Nephron progenitor cell (in vitro differentiated cells): Measurements from ENCODE around the gene ZBTB20.
"Not testable (repeated sequence)": the region's sequence is repeated elsewhere in the genome, so short reads cannot be mapped to it uniquely, and the experiment has no call there.

Experiments used
- DNase-seq: peaks from one replicate; pipeline ENCODE4 v3.0.0; 2021
- H3K27ac Mint-ChIP-seq: 2 replicates; pipeline ENCODE4 v1.8.0; 2021; ENCODE audit warnings: mild to moderate bottlenecking, moderate library complexity, mixed read lengths
- H3K27me3 Mint-ChIP-seq: 2 replicates; pipeline ENCODE4 v1.8.0; 2021; ENCODE audit warnings: mild to moderate bottlenecking, low read depth, mixed read lengths; ENCODE audit not compliant: poor library complexity
- H3K36me3 Mint-ChIP-seq: 2 replicates; pipeline ENCODE4 v1.8.0; 2021; ENCODE audit warnings: low read depth, mixed read lengths
- H3K4me1 Mint-ChIP-seq: 2 replicates; pipeline ENCODE4 v1.8.0; 2021; ENCODE audit warnings: mixed read lengths
- H3K4me3 Mint-ChIP-seq: 2 replicates; pipeline ENCODE4 v1.8.0; 2021; ENCODE audit warnings: mild to moderate bottlenecking, moderate library complexity, mixed read lengths
- H3K9me3 Mint-ChIP-seq: 2 replicates; pipeline ENCODE4 v1.8.0; 2021; ENCODE audit warnings: mild to moderate bottlenecking, moderate library complexity, mixed read lengths
- CTCF ChIP-seq: fragments of 200-600 bp; sonication (generic); IDR thresholded peaks from 2 replicates; pipeline ENCODE4 v1.5.0; 2021; ENCODE audit warnings: antibody characterized with exemption

Gene ZBTB20

DNA sequence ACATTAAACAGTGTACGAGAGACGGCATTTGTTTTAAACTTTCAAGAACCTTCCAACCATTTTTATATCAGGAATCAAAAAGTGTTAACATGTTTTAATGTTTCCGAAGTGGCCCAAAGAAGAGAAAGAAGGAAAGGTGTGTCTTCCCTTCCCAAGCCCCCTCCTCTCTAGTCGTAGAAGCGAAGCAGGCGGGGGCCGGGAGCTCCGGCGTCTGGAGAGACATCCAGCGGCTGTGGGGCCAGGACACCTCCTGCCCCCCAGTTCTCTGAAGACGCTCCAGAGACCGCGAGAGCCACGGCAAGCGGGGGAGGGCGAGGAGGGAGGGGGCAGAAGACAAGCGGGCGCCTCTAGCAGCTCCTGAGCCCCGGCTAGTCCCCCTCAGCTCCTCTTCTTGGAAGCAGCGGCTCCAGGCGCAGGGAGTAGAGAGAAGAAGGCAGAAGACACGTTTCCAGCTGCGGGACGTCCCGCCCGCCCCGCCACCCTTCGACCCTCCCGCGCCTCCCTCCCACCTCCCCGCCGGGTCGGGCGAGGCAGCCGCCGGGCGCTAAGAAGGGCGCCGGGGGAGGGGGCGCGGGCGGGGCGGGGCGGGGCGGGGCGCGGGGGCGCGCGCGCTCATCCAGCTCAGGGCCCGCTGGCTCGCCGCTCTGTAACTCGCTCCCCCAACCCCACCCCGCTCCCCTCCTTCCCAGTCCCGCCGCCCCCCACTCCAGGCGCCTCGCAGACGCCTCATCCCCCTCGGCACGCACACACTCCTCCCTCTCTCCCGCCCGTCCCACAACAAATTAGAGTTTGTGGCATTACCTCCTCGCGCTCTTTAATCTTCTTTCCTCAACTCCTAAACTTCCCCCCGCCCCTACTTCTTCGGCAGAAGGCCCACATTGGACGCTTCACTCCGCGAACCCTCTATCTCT, at the start of gene ZBTB20:
Gene ZBTB20 (minus strand): TSS at position 871 of the 911 bp plus-strand sequence.
- no peak for TF ChIP-seq CTCF
- DNase-seq, result no peak
- H3K36me3 Mint-ChIP-seq, result peaks cover 15% of the 10 kb centered on the region
- H3K4me1 Mint-ChIP-seq, result peaks cover 29% of the 10 kb centered on the region
- peak within 1 kb of the TSS; percentile 99 for H3K27ac Mint-ChIP-seq
- H3K4me3 Mint-ChIP-seq, result peak within 1 kb of the TSS; percentile 95
- peaks cover 5% of the 10 kb centered on the region for H3K9me3 Mint-ChIP-seq
- peaks cover 3% of the 10 kb centered on the region for H3K27me3 Mint-ChIP-seq

DNA sequence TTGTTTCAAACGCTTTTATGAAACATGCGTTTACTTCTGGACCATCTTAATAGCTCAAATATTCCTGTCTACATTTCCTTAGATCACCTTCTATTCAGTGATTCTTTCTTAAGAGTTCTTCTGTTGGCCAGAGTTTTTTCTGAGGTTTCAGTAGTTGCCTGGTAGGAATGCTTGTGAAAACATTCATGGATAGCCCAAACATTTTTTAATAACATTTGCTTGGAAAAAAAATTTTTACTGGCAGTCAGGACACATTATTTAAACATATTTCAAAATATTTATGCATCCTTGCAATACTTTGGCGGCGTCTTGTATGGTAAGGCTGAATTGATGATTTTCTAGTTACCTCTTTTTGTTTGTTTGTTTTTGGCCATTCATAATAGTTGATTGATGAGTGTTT, 47.4 kb upstream of the ZBTB20 start:
- H3K4me1 Mint-ChIP-seq, result no peaks in the 10 kb centered on the region
- no peak overlapping the region for H3K4me3 Mint-ChIP-seq
- H3K27me3 Mint-ChIP-seq, result peaks cover 6% of the 10 kb centered on the region
- H3K27ac Mint-ChIP-seq, result no peak overlapping the region
- DNase-seq, result no peak
- no peak for TF ChIP-seq CTCF
- H3K9me3 Mint-ChIP-seq, result peaks cover 16% of the 10 kb centered on the region
- no peaks in the 10 kb centered on the region for H3K36me3 Mint-ChIP-seq

GRCh38 chr3:115190747-115191146, 43.7 kb upstream of the ZBTB20 start:
- no peak overlapping the region for H3K4me3 Mint-ChIP-seq
- no peaks in the 10 kb centered on the region for H3K36me3 Mint-ChIP-seq
- peaks cover 3% of the 10 kb centered on the region for H3K27me3 Mint-ChIP-seq
- no peak for TF ChIP-seq CTCF
- no peak overlapping the region for H3K27ac Mint-ChIP-seq
- no peak for DNase-seq
- peaks cover 18% of the 10 kb centered on the region for H3K9me3 Mint-ChIP-seq
- no peaks in the 10 kb centered on the region for H3K4me1 Mint-ChIP-seq

- Mint-ChIP-seq H3K4me1 (no peaks in the 10 kb centered on the region), H3K4me3 (no peak overlapping the region), H3K9me3 (peaks cover 15% of the 10 kb centered on the region), H3K27me3 (no peaks in the 10 kb centered on the region), H3K36me3 (no peaks in the 10 kb centered on the region), H3K27ac (no peak overlapping the region)
- DNase-seq, result no peak
- no peak for TF ChIP-seq CTCF
Observed at GRCh38 chr3:115187149-115187757, 40.2 kb upstream of the ZBTB20 start.

DNA sequence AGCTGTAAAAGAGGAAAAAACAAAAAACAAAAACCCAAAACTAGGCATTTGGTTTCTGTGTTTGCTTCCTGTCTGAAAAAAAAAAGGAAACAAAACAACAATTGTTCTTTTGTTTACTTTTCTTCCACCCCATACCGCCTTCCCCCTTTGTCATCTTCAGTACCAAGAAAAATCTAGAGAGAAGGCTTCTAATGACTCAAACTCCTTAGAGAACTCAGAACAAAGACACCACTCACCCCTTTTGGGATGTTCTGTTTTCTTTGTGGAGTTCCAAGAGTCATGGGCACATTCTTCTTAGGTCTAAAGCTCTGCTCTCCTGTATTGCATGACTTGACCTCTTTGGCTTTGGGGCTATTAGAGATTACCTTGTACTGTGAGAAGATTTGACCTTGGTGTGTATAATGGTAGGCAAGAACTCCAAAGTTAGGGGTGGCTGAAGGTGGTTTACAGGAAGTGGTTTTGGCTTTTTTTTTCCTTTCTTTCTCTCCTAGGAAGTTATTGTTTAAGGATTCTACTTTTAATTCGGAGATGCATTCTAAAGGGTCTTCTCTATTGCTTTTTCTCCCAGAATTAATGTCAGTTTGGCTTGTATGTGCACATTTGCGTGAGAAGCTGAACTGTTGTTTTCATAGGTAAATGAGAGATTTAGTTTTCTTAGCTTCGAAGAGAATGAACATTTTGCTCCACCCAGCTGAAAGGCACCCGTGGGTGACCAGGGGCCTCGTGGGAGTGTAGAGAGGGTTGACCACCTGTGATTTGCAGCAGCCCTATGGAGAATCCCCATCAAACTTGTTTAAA, 39.5 kb upstream of the ZBTB20 start:
- Mint-ChIP-seq H3K4me1 (no peaks in the 10 kb centered on the region), H3K4me3 (no peak overlapping the region), H3K27ac (no peak overlapping the region), H3K27me3 (no peaks in the 10 kb centered on the region), H3K9me3 (peaks cover 8% of the 10 kb centered on the region), H3K36me3 (no peaks in the 10 kb centered on the region)
- no peak for TF ChIP-seq CTCF
- no peak for DNase-seq

DNA sequence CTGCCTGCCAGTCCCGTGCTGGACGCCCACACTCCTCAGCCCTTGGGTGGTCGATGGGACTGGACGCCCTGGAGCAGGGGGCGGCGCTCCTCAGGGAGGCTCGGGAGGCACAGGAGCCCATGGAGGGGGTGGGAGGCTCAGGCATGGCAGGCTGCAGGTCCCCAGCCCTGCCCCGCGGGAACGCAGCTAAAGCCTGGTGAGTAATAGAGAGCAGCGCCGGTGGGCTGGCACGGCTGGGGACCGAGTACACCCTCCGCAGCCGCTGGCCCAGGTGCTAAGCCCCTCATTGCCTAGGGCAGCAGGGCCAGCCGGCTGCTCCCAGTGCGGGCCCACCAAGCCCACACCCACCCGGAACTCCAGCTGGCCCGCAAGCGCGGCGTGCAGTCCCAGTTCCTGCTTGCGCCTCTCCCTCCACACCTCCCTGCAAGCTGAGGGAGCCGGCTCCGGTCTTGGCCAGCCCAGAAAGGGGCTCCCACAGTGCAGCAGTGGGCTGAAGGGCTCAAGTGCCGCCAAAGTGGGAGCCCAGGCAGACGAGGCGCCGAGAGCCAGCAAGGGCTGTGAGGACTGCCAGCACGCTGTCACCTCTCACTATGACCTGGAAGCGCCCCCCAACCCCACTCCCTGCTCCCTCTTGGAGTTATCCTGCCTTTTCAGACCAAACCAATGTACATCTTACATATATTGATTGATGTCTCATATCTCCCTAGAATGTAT, 37.9 kb upstream of the ZBTB20 start:
- H3K36me3 Mint-ChIP-seq, DNase-seq, H3K27ac Mint-ChIP-seq, H3K4me3 Mint-ChIP-seq, H3K27me3 Mint-ChIP-seq, H3K4me1 Mint-ChIP-seq, H3K9me3 Mint-ChIP-seq: not testable (repeated sequence)

DNA sequence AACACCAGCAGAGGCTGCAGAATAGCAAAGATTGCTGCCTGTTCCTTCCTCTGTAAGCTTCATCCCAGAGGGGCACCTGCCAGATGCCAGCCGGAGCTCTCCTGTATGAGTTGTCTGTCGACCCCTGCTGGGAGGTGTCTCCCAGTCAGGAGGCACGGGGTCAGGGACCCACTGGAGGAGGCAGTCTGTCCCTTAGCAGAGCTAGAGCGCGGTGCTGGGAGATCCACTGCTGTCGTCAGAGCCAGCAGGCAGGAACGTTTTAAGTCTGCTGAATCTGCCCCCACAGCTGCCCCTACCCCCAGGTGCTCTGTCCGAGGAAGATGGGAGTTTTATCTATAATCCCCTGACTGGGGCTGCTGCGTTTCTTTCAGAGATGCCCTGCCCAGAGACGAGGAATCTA, 31.8 kb upstream of the ZBTB20 start:
- not testable (repeated sequence) for H3K4me1 Mint-ChIP-seq, H3K36me3 Mint-ChIP-seq, H3K27me3 Mint-ChIP-seq, H3K4me3 Mint-ChIP-seq, H3K9me3 Mint-ChIP-seq, DNase-seq, H3K27ac Mint-ChIP-seq
